Measurements from ENCODE around the gene DSG3. TPM values are rescaled to one million over a fixed set of nuclear protein-coding genes. Genes with fewer than 3 reads are reported as not detected.

The DSG3 gene
- total and polyA plus RNA-seq, 10 of the 15 experiments (the other 5 are each of a cell fraction or from before 2014, with no cell fraction given), result 0.01 to 0.36 (median 0.30) TPM

DNA sequence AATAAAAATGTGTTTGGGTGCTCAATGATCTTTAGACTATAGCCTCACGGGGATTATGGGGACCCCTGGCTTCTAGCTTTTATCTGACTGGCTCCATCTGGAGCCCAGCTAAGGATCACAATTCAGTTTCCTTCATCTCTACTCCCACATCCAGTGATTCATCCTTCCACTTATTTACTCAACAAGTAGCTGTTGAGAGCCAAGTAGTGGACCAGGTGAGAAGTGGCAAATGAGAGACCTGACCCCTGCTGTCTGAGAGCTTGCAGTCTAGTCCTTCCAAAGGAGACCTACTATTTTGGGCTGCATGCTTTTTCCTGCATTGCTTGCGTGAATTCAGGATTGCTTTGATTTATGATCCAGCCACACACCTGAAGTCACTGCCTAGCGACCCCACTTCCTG, 10.7 kb upstream of the DSG3 start (continued):
- TF ChIP-seq NFYA (IDR thresholded peaks at IDR 0.05; ENCODE audit: borderline replicate concordance, low read depth, low read length), result no peak
- TF ChIP-seq, protein P1, sequence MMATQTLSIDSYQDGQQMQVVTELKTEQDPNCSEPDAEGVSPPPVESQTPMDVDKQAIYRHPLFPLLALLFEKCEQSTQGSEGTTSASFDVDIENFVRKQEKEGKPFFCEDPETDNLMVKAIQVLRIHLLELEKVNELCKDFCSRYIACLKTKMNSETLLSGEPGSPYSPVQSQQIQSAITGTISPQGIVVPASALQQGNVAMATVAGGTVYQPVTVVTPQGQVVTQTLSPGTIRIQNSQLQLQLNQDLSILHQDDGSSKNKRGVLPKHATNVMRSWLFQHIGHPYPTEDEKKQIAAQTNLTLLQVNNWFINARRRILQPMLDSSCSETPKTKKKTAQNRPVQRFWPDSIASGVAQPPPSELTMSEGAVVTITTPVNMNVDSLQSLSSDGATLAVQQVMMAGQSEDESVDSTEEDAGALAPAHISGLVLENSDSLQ (IDR thresholded peaks at IDR 0.05), result no peak
- TF ChIP-seq TBL1XR1 (IDR thresholded peaks at IDR 0.05; ENCODE audit: low read depth, low read length), result no peak
- TF ChIP-seq, protein P2, sequence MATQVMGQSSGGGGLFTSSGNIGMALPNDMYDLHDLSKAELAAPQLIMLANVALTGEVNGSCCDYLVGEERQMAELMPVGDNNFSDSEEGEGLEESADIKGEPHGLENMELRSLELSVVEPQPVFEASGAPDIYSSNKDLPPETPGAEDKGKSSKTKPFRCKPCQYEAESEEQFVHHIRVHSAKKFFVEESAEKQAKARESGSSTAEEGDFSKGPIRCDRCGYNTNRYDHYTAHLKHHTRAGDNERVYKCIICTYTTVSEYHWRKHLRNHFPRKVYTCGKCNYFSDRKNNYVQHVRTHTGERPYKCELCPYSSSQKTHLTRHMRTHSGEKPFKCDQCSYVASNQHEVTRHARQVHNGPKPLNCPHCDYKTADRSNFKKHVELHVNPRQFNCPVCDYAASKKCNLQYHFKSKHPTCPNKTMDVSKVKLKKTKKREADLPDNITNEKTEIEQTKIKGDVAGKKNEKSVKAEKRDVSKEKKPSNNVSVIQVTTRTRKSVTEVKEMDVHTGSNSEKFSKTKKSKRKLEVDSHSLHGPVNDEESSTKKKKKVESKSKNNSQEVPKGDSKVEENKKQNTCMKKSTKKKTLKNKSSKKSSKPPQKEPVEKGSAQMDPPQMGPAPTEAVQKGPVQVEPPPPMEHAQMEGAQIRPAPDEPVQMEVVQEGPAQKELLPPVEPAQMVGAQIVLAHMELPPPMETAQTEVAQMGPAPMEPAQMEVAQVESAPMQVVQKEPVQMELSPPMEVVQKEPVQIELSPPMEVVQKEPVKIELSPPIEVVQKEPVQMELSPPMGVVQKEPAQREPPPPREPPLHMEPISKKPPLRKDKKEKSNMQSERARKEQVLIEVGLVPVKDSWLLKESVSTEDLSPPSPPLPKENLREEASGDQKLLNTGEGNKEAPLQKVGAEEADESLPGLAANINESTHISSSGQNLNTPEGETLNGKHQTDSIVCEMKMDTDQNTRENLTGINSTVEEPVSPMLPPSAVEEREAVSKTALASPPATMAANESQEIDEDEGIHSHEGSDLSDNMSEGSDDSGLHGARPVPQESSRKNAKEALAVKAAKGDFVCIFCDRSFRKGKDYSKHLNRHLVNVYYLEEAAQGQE (IDR thresholded peaks at IDR 0.05; ENCODE audit: low read depth, low read length), result no peak
- no peak for TF ChIP-seq BCL11A (IDR thresholded peaks at IDR 0.05; ENCODE audit: low read depth, low read length)
- no peak for TF ChIP-seq SIN3A (IDR thresholded peaks at IDR 0.05; ENCODE audit: low read depth, low read length)
- TF ChIP-seq MXI1 (IDR thresholded peaks at IDR 0.05; ENCODE audit: low read depth, low read length), result no peak

DNA sequence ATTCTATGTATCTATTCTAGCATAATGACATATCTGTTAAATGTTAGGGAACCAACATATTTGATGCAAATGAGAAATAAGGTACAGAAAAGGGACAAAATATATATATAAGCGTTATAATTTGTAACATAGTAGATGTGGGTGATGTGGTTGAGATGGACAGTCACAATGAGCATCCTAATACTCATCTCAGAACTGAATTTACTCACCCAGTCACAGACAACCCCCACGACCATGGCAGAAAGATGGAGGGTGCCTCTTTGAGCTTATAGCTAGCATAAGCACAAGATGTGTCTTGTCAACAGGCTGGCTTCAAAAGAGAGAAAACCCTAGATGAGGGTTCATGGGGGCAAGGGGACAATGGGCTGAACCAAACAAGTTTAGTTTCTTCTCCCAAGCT, 9.1 kb upstream of the DSG3 start:
- no peaks in the 10 kb centered on the region; a peak in 2 of 4 replicates for H3K27me3 ChIP-seq (replicated peaks in 1 of 2; ENCODE audit: control insufficient read depth in 2 of 2, insufficient read depth in 2 of 2, low read length in 1 of 2)
- no peak overlapping the region for H3K9ac ChIP-seq (ENCODE audit: control insufficient read depth, insufficient read depth, low read length)
- no peak overlapping the region for H3K4me3 ChIP-seq
- no peaks in the 10 kb centered on the region for H4K20me1 ChIP-seq (ENCODE audit: control insufficient read depth, insufficient read depth)
- DNase-seq (ENCODE audit: low read depth, low spot score) (no peak), ATAC-seq (peak; percentile 84), FAIRE-seq (no peak)
- 3% methylated on average over 2 of the region's 2 CpGs for WGBS (ENCODE audit: insufficient coverage, insufficient replicate concordance, low lambda C conversion rate, missing lambda C conversion rate)
- ChIA-PET POLR2A (no interaction called here), CTCF (interaction anchor here (1.6 to 3.0 kb wide), 2 partner anchors 9 to 13 kb away, joined by 4 to 17 read pairs; no protein-coding TSS in a partner anchor), SMC1A (ENCODE audit: uncharacterized antibody, unreplicated experiment) (interaction anchor here (1.1 to 2.8 kb wide), 4 partner anchors 9 to 125 kb away, joined by 3 to 12 read pairs (median 5); no protein-coding TSS in a partner anchor), RAD21 (ENCODE audit: unreplicated experiment) (interaction anchor here (1.2 to 1.3 kb wide), 3 partner anchors 14 to 62 kb away, joined by 3 to 4 read pairs (median 3); no protein-coding TSS in a partner anchor)
- H3K4me2 ChIP-seq (ENCODE audit: control insufficient read depth, insufficient read depth), result no peak overlapping the region
- H2AFZ ChIP-seq (ENCODE audit: control insufficient read depth, low read depth, low read length), result no peak overlapping the region
- in situ Hi-C loops (cut with MboI) (no loop called here), intact Hi-C loops (cut with micrococcal nuclease; ENCODE audit: unreplicated experiment) (no loop called here)
- H3K9me3 ChIP-seq (replicated peaks; ENCODE audit: control insufficient read depth, insufficient read depth, low read length), result no peaks in the 10 kb centered on the region
- no TSS peak for BruUV-seq (replicated peaks)
- H3K4me1 ChIP-seq (ENCODE audit: control insufficient read depth, insufficient read depth, low read length), result no peaks in the 10 kb centered on the region
- no peak overlapping the region for H3K27ac ChIP-seq (ENCODE audit: control insufficient read depth, insufficient read depth)
- H3K36me3 ChIP-seq (ENCODE audit: control insufficient read depth in 2 of 2, insufficient read depth in 2 of 2, low read length in 1 of 2), result no peaks in the 10 kb centered on the region
- H3K79me2 ChIP-seq (ENCODE audit: control insufficient read depth, insufficient read depth, low read length), result no peaks in the 10 kb centered on the region
- TF ChIP-seq, protein P3, sequence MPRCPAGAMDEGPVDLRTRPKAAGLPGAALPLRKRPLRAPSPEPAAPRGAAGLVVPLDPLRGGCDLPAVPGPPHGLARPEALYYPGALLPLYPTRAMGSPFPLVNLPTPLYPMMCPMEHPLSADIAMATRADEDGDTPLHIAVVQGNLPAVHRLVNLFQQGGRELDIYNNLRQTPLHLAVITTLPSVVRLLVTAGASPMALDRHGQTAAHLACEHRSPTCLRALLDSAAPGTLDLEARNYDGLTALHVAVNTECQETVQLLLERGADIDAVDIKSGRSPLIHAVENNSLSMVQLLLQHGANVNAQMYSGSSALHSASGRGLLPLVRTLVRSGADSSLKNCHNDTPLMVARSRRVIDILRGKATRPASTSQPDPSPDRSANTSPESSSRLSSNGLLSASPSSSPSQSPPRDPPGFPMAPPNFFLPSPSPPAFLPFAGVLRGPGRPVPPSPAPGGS (IDR thresholded peaks at IDR 0.05; ENCODE audit: borderline replicate concordance, insufficient read depth, low read depth, low read length, poor library complexity, severe bottlenecking), result peak; percentile 73
- TF ChIP-seq, protein P4, sequence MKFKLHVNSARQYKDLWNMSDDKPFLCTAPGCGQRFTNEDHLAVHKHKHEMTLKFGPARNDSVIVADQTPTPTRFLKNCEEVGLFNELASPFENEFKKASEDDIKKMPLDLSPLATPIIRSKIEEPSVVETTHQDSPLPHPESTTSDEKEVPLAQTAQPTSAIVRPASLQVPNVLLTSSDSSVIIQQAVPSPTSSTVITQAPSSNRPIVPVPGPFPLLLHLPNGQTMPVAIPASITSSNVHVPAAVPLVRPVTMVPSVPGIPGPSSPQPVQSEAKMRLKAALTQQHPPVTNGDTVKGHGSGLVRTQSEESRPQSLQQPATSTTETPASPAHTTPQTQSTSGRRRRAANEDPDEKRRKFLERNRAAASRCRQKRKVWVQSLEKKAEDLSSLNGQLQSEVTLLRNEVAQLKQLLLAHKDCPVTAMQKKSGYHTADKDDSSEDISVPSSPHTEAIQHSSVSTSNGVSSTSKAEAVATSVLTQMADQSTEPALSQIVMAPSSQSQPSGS (IDR thresholded peaks at IDR 0.05; ENCODE audit: low read length), result peak; percentile 68
- TF ChIP-seq BCL11A (IDR thresholded peaks at IDR 0.05; ENCODE audit: low read depth, low read length) (peak; percentile 72; the same call in 1 of the 2 replicates), JUNB (IDR thresholded peaks at IDR 0.05) (peak; percentile 93), MEF2A (IDR thresholded peaks at IDR 0.05; ENCODE audit: insufficient read depth, low read depth, low read length) (0 out of 2 replicates have a peak, but pooled peaks have one; percentile 49), PAX5 (IDR thresholded peaks at IDR 0.05; ENCODE audit: borderline replicate concordance, low read depth, low read length) (peak; percentile 23; the same call in 1 of the 2 replicates), CHD2 (IDR thresholded peaks at IDR 0.05; ENCODE audit: borderline replicate concordance, low read depth, low read length) (no peak), IRF4 (IDR thresholded peaks at IDR 0.05; ENCODE audit: low read depth, low read length) (peak; percentile 84), YY1 (IDR thresholded peaks at IDR 0.05; ENCODE audit: low read depth, low read length) (peak; percentile 65; the same call in 1 of the 2 replicates), MTA2 (IDR thresholded peaks at IDR 0.05; ENCODE audit: low read depth) (no peak), HDAC2 (IDR thresholded peaks at IDR 0.05) (no peak)

Data from GM12878 (cell line).